Left ventricle myocardium inferior (tissue), 1 donor: ENCODE data around the gene PCSK9. TPM values are rescaled to one million over a fixed set of nuclear protein-coding genes. Genes with fewer than 3 reads are reported as not detected.

Experiments used
- DNase-seq: peaks from one replicate; pipeline ENCODE4 v3.0.0-alpha.2; 2020
- H3K27ac ChIP-seq: fragments of 200-600 bp; replicated peaks from 2 replicates; pipeline ENCODE4 v1.8.0; 2021
- H3K27me3 ChIP-seq: fragments of 200-600 bp; 2 replicates; pipeline ENCODE4 v1.8.0; 2021; ENCODE audit warnings: low read depth
- H3K36me3 ChIP-seq: fragments of 200-600 bp; 2 replicates; pipeline ENCODE4 v1.8.0; 2021
- H3K4me1 ChIP-seq: fragments of 200-600 bp; 2 replicates; pipeline ENCODE4 v1.8.0; 2021
- H3K4me3 ChIP-seq: fragments of 200-600 bp; 2 replicates; pipeline ENCODE4 v1.8.0; 2021; ENCODE audit warnings: mild to moderate bottlenecking, moderate library complexity
- H3K9me3 ChIP-seq: fragments of 200-600 bp; replicated peaks from 2 replicates; pipeline ENCODE4 v1.8.0; 2021
- intact Hi-C: fragments of 100-400 bp; cut with micrococcal nuclease; formaldehyde crosslinking; loops from one replicate; pipeline ENCODE4 v1.11.0; 2022
- total RNA-seq: library from RNA; stranded (reverse); fragmentation: NEBNext Ultra II Directional; extraction: Animal tissue kit (Norgen Biotek cat#: 25700); gene quantifications from one replicate; pipeline ENCODE4 v1.2.1, GENCODE V29; 2021
- TF ChIP-seq, protein P1 (sequence below): fragments of 200-600 bp; IDR thresholded peaks from 2 replicates; pipeline ENCODE4 v1.8.0; 2021; ENCODE audit warnings: antibody characterized with exemption, mild to moderate bottlenecking, borderline replicate concordance
- donor health status: DM: no; HTN: yes; CAD: no; lungs with severe emphysema.

The PCSK9 gene
- total RNA-seq, 1 donor from 2014 or later, result not detected

DNA sequence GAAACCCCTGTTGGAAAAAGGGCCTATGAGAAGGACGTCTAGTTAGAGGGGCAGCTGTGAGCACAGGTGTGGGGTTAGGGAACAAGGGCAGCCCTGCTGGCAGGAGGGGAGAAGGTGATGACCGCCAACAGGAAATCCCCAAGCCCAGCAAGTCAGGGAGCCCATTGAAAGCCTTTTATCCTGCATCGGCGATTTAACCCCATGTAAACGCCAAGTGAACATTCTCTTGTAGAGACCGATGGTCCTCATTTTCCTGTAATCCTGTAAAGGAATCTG, 41.7 kb upstream of the PCSK9 start:
- H3K27ac ChIP-seq, result no peak overlapping the region
- peaks cover 7% of the 10 kb centered on the region for H3K4me1 ChIP-seq
- no peak overlapping the region for H3K4me3 ChIP-seq
- peaks cover 83% of the 10 kb centered on the region for H3K27me3 ChIP-seq
- intact Hi-C loops, result no loop called here
- TF ChIP-seq, protein P1, sequence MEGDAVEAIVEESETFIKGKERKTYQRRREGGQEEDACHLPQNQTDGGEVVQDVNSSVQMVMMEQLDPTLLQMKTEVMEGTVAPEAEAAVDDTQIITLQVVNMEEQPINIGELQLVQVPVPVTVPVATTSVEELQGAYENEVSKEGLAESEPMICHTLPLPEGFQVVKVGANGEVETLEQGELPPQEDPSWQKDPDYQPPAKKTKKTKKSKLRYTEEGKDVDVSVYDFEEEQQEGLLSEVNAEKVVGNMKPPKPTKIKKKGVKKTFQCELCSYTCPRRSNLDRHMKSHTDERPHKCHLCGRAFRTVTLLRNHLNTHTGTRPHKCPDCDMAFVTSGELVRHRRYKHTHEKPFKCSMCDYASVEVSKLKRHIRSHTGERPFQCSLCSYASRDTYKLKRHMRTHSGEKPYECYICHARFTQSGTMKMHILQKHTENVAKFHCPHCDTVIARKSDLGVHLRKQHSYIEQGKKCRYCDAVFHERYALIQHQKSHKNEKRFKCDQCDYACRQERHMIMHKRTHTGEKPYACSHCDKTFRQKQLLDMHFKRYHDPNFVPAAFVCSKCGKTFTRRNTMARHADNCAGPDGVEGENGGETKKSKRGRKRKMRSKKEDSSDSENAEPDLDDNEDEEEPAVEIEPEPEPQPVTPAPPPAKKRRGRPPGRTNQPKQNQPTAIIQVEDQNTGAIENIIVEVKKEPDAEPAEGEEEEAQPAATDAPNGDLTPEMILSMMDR, result no peak
- no peaks in the 10 kb centered on the region for H3K36me3 ChIP-seq
- no peak for DNase-seq
- H3K9me3 ChIP-seq, result no peaks in the 10 kb centered on the region

DNA sequence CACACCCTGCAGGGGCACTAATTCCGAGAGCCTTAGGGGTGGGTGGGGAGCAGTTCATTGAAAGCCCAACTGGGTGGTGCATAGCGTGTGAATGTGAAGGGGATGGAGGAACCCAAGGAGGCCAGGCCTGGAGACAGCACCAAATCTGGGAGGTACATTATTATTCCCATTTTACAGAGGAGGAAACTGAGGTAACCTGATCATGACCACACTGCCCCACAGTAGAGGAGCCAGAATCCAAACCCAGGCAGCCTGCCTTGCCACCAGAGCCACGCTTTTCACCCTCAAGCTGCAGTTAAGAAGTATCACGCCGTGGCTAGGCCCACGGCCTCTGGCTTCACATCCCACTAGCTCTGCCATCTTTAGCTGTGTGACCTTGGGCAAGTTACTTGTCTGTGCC, 41.2 kb upstream of the PCSK9 start:
- intact Hi-C loops, result no loop called here
- DNase-seq, result no peak
- Histone ChIP-seq H3K9me3 (no peaks in the 10 kb centered on the region), H3K27me3 (peaks cover 83% of the 10 kb centered on the region), H3K4me1 (peaks cover 7% of the 10 kb centered on the region), H3K36me3 (no peaks in the 10 kb centered on the region), H3K4me3 (no peak overlapping the region), H3K27ac (no peak overlapping the region)
- TF ChIP-seq, protein P1, result no peak

DNA sequence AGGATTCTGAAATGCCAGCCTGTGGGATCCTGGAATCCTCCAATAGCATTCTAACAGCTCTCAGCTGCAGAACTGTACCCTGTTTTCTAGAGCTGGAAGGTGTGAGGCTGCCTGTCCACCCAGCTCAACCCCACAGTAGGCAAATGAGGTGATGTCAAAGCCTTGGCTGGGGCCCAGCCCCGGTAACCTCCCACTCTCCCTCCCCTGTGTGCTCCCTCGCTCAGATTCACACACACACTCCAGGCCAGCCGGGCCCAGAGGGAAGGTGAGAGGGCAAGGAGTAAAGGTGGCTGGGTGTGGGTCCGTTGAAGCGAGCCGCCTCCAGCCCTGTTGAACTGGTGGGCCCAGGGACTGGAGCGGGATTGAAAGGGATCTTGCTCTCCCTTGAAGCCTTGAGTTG, 40.7 kb upstream of the PCSK9 start, which contains the start of gene BSND:
BSND (plus strand) TSS at position 257 of the 400 bp plus-strand sequence. CDS start 254 bp downstream, outside the sequence.
- Histone ChIP-seq H3K27ac (no peak within 1 kb of the TSS), H3K9me3 (no peaks in the 10 kb centered on the region), H3K4me1 (peaks cover 7% of the 10 kb centered on the region), H3K36me3 (no peaks in the 10 kb centered on the region), H3K27me3 (peaks cover 83% of the 10 kb centered on the region), H3K4me3 (no peak within 1 kb of the TSS)
- TF ChIP-seq, protein P1, result no peak
- no peak for DNase-seq
- intact Hi-C loops, result no loop called here

DNA sequence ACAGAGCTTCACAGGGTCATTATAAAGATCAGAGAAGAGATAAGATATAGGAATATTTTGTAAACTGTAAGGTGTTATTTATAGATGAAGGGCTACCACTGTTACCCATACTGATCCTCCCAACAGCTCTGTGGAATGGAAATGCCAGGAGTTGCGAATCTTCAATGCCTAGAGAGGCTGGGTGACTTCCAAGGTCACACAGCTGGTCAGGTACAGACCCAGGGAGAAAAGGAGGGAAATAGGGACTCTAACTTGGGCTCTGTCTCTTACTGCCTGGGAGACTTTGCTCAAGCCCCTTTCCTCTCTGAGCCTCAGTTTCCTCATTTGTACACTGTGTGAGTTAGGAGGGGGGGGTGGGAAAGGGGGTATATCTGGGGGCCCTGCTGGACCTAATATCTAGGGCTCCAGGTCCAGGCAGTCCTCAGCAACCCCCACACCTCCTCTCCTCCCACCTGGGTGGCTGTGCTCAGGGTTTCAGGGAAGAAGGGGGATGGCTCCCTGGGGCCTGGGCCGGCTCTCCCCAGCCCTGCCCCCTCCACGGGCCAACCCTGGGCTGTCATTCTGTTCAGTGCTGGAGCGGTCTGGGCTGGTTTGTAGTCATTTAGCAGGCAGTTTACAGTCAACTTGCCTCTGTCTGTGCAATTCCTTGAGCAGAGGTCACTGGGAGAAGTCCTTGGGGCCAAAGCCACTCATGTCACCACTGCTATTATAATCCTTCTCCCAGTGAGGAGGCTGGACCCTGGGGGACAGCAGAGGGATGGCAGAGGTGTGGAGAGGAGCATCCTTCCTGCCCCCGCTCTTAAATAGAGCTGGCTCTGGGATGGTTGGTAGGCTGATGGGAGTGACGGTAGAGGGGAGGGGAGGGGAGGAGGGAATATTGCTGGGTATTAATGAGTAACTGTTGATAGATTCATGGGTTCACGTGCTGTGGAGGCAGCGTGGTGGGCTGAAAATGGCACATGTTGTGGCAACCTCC, 39.0 kb upstream of the PCSK9 start:
- Histone ChIP-seq H3K4me3 (no peak overlapping the region), H3K27ac (no peak overlapping the region), H3K27me3 (peaks cover 67% of the 10 kb centered on the region), H3K4me1 (peaks cover 7% of the 10 kb centered on the region), H3K9me3 (no peaks in the 10 kb centered on the region), H3K36me3 (no peaks in the 10 kb centered on the region)
- intact Hi-C loops, result no loop called here
- TF ChIP-seq, protein P1, result no peak
- DNase-seq, result no peak

DNA sequence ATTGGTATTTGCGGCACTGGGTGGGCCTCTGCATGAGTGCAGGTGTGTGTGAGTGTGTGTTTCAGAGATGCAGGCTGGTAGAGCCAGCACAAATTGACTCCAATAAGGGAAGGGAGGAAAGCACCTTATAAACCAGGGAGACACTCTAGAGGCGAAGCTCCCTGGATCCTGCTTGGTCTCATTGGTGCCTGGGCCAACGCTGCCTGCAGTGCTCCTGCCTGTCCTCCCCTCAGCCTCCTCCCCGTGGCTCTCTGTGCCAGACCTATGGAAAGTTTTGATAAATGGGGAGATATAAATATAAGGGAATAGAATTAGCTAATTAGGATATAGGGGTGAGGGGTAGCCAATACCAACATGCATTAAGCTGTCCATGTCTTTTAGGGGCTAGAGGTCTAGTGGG, 38.0 kb upstream of the PCSK9 start:
- Histone ChIP-seq H3K4me1 (peaks cover 7% of the 10 kb centered on the region), H3K9me3 (no peaks in the 10 kb centered on the region), H3K36me3 (no peaks in the 10 kb centered on the region), H3K4me3 (no peak overlapping the region), H3K27me3 (peaks cover 58% of the 10 kb centered on the region), H3K27ac (no peak overlapping the region)
- TF ChIP-seq, protein P1, result no peak
- intact Hi-C loops, result no loop called here
- DNase-seq, result no peak
